ENCODE results near the gene PPIB. TPM values are rescaled to one million over a fixed set of nuclear protein-coding genes. Genes with fewer than 3 reads are reported as not detected.
A peak's percentile ranks its signal among the peaks of the same experiment; 100 is the strongest.
"Not testable (repeated sequence)": the region's sequence is repeated elsewhere in the genome, so short reads cannot be mapped to it uniquely, and the experiment has no call there.

Gene PPIB
- total RNA-seq, 2 experiments from 2014 or later: 277 to 283 TPM

DNA sequence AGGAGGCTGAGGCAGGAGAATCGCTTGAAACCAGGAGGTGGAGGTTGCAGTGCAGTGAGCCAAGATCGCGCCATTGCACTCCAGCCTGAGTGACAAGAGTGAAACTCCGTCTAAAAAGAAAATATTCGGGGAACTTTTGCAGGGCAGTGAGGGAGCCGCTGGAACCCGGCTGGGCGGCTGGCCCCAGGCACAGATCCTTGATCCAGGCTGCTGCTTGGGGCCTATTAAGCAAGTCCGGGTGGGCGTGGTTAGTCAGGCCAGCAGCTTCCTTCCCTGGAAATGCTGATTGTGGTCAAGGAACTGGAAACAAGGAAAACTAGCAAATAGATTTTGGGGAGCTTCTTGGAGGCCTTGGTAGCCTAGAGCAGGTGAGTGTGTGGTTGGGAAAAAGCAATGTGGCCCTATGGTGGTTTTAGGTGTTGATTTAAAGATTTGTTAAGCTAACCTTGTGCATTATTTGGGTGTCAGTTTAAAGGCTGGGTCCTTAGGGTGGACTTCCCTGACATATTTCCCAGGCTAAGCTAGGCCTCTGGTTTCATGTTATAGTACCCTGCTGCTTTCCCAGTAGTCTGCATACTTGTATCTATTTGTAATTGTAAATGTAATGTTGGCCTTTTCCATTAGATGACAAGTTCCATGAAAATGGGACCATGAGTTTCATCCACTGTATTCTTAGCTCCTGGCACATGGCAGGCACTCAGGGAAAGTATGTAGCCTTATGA lies 29.0 kb downstream of the PPIB start:
- no peaks in the 10 kb centered on the region for H3K9me3 Mint-ChIP-seq
- intact Hi-C loops (cut with micrococcal nuclease): no loop called here
- no peak for DNase-seq
- no peaks in the 10 kb centered on the region for H3K4me1 Mint-ChIP-seq (ENCODE audit: low read depth)
- H3K36me3 Mint-ChIP-seq: peaks cover 36% of the 10 kb centered on the region
- no peak overlapping the region for H3K27ac Mint-ChIP-seq
- H3K27me3 Mint-ChIP-seq: no peaks in the 10 kb centered on the region
- ChIA-PET CTCF (no interaction called here), POLR2A (no interaction called here)
- no peak overlapping the region for H3K4me3 Mint-ChIP-seq

DNA sequence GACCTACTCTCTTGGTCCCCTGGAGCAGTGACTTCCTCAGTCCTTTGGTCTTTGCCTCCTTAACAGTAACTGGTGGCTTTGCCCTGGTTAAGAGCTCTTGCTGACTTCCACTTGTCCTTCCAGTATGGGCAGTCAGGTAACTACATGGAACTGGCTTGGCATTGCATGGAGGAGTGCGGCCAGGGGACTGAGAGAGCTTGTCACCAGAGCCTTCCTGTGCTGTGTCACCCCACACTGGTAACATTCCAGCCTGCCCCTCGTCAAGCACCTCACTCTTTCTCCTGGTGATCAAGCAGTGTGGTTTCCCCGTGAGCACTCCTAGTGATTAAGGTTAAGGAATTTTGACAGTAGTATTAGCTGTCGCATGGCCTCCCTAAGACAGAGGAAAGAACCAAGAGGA lies 30.6 kb downstream of the PPIB start:
- Mint-ChIP-seq H3K36me3 (peaks cover 41% of the 10 kb centered on the region), H3K27ac (no peak overlapping the region), H3K4me3 (no peak overlapping the region)

DNA sequence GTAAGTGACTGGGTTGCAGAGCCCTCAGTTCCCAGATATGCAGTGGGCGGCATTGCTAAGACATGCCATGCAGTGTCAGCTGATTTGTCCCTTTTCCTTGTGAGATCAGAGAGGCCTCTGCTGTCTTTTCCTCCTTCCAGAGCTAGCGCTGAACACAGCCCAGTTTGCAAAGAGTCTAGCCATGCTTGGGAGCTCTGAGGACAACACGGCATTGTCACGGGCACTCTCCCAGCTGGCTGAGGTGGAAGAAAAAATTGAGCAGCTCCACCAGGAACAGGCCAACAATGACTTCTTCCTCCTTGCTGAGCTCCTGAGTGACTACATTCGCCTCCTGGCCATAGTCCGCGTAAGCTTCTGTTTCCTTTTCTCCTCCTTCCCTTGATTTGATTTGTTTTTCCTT lies 31.3 kb downstream of the PPIB start:
- H3K9me3 Mint-ChIP-seq: no peaks in the 10 kb centered on the region
- POLR2A ChIA-PET: no interaction called here
- H3K4me1 Mint-ChIP-seq (ENCODE audit: low read depth): no peaks in the 10 kb centered on the region
- CTCF ChIA-PET: interaction anchor here (1.3 to 3.6 kb wide), 2 partner anchors 18 to 22 kb away, joined by 7 to 16 read pairs; no protein-coding TSS in a partner anchor
- no peak overlapping the region for H3K4me3 Mint-ChIP-seq
- DNase-seq: no peak
- H3K27me3 Mint-ChIP-seq: no peaks in the 10 kb centered on the region
- H3K27ac Mint-ChIP-seq: no peak overlapping the region
- intact Hi-C loops (cut with micrococcal nuclease): no loop called here
- peaks cover 38% of the 10 kb centered on the region for H3K36me3 Mint-ChIP-seq

More for the DNA sequence above, 30.6 kb downstream of the PPIB start:
- CTCF ChIA-PET: interaction anchor here (3.6 kb wide), 1 partner anchor 21 kb away, joined by 16 read pairs; no protein-coding TSS in a partner anchor
- no peaks in the 10 kb centered on the region for H3K4me1 Mint-ChIP-seq (ENCODE audit: low read depth)
- no peaks in the 10 kb centered on the region for H3K9me3 Mint-ChIP-seq
- intact Hi-C loops (cut with micrococcal nuclease): no loop called here
- no peak for DNase-seq
- H3K27me3 Mint-ChIP-seq: no peaks in the 10 kb centered on the region
- POLR2A ChIA-PET: no interaction called here

DNA sequence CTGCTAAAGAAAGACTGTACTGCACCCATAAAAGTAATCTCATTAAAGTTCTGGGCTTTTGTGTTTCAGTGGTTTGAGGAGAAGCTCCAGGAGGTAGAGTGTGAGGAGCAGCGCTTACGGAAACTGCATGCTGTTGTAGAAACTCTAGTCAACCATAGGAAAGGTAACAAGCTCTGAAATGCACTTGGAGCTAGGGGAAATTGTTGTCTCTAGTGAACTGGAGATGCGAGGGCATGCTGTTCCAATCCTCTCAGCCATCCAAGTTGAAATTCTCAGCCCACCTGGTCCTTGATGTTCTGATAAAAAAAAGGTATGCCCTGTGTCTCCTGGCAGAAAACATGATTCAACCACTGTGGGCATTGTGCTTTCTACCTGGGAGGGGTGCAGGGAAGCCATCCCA lies 32.7 kb downstream of the PPIB start:
- Mint-ChIP-seq H3K27me3 (no peaks in the 10 kb centered on the region), H3K9me3 (no peaks in the 10 kb centered on the region), H3K27ac (no peak overlapping the region), H3K4me3 (no peak overlapping the region), H3K36me3 (peaks cover 41% of the 10 kb centered on the region), H3K4me1 (ENCODE audit: low read depth) (no peaks in the 10 kb centered on the region)
- POLR2A ChIA-PET: no interaction called here
- intact Hi-C loops (cut with micrococcal nuclease): no loop called here
- no peak for DNase-seq
- CTCF ChIA-PET: interaction anchor here (0.5 to 3.6 kb wide), 2 partner anchors 23 to 773 kb away, joined by 3 to 16 read pairs; no protein-coding TSS in a partner anchor

DNA sequence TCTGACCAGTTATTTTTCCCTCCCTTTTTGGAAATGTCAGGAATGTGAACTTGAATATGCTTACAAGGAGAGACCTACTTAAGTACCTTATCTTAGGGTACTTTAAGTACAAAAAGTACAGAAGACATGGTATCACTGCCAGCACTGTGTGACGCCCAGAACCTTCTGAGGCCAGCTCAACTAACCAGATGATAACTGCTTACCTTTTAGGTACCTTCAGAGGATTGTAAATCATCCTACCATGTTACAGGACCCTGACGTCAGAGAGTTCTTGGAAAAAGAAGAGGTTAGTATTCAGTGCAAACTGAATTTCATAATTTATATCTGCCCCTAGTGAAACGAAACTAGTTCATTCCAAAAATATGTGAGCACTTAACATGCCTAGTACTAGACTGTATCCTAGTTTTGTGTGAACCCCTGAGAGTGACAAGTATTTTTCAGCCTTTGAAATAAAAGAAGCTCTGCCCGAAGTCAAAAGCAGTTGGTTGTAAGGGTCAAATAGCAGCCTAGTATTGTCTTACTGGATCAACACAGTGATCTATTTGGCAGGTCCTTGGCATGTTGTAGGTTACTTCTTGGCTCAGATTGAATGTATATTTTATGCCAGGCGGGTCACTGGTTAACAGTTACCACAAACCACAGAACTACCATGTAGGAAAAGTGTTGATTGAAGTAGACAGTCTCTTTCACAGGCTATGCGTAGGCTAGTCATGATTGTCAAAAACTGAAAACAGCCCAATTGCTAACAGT lies 35.1 kb downstream of the PPIB start:
- Mint-ChIP-seq H3K4me1 (ENCODE audit: low read depth) (no peaks in the 10 kb centered on the region), H3K9me3 (no peaks in the 10 kb centered on the region), H3K27ac (no peak overlapping the region), H3K36me3 (peaks cover 42% of the 10 kb centered on the region), H3K4me3 (no peak overlapping the region), H3K27me3 (no peaks in the 10 kb centered on the region)
- intact Hi-C loops (cut with micrococcal nuclease): no loop called here
- POLR2A ChIA-PET: no interaction called here
- DNase-seq: no peak
- CTCF ChIA-PET: no interaction called here

DNA sequence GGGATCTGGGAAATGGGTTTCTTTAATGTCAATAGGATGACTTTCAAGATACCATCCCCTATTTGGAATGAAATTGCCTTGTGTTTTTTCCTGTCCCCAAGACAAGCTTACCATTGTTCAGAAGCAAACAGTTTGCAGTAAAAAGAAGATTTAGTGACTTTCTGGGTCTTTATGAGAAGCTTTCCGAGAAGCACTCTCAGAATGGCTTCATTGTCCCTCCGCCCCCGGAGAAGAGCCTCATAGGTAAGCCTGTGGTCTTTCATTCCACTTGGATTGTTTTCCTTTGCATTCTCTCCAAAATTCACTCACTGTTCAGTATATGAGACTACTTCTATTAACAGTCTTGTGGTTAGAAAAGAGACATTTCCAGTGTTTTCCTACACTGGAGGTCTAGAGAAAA lies 36.8 kb downstream of the PPIB start:
- Mint-ChIP-seq H3K36me3 (peaks cover 36% of the 10 kb centered on the region), H3K27ac (no peak overlapping the region), H3K27me3 (no peaks in the 10 kb centered on the region), H3K4me3 (no peak overlapping the region), H3K4me1 (ENCODE audit: low read depth) (no peaks in the 10 kb centered on the region), H3K9me3 (no peaks in the 10 kb centered on the region)
- no peak for DNase-seq
- ChIA-PET CTCF (interaction anchor here (1.2 to 1.5 kb wide), 2 partner anchors 23 to 27 kb away, joined by 3 to 6 read pairs; no protein-coding TSS in a partner anchor), POLR2A (no interaction called here)
- intact Hi-C loops (cut with micrococcal nuclease): no loop called here

DNA sequence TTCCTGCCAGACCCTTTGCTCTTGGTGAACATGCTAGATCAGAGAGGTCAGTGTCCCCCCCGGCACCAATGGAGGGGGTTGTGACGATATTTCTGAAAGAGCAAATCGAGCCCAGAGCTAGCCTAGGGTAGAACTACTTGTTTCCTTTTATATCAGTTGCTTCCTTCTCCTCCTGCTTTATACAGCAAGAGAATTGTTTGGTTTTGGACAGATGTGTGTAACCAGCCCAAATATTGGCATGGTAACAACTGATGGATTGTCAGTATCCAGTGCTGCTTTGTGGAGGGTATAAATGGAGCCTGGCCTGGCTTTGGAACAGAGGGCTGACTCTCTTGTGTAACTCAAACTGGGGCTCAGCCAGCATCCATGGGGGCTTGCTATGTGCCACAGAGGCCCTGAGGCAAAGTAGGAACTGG lies 39.9 kb downstream of the PPIB start:
- no peak for DNase-seq
- intact Hi-C loops (cut with micrococcal nuclease): no loop called here
- ChIA-PET POLR2A (no interaction called here), CTCF (no interaction called here)
- Mint-ChIP-seq H3K4me3 (no peak overlapping the region), H3K36me3 (peaks cover 43% of the 10 kb centered on the region), H3K27me3 (no peaks in the 10 kb centered on the region), H3K27ac (no peak overlapping the region), H3K9me3 (no peaks in the 10 kb centered on the region), H3K4me1 (ENCODE audit: low read depth) (no peaks in the 10 kb centered on the region)

DNA sequence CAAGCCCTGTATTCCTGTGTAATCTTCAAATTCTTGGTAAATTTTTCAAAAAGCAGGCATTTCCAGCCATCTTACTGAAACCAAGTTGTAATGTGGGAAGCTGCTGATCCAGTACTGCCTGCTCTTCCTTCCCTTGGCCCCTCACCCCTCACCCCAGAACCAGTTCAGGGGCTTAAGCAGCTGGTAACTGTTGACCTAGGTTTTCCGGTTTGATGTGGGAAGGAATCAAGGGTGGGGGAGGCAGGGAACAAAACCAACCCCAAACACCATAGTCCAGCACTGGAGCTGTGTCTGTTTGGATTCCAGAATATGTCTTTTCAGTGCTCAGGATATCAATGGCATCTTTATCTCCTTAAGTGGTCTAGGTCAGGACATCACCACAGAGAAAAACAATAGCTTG lies 40.4 kb downstream of the PPIB start:
- H3K36me3 Mint-ChIP-seq: peaks cover 41% of the 10 kb centered on the region
- H3K4me1 Mint-ChIP-seq (ENCODE audit: low read depth): no peaks in the 10 kb centered on the region
- DNase-seq: no peak
- H3K27ac Mint-ChIP-seq: no peak overlapping the region
- CTCF ChIA-PET: no interaction called here
- intact Hi-C loops (cut with micrococcal nuclease): no loop called here
- POLR2A ChIA-PET: no interaction called here
- H3K27me3 Mint-ChIP-seq: no peaks in the 10 kb centered on the region
- H3K9me3 Mint-ChIP-seq: no peaks in the 10 kb centered on the region
- no peak overlapping the region for H3K4me3 Mint-ChIP-seq

DNA sequence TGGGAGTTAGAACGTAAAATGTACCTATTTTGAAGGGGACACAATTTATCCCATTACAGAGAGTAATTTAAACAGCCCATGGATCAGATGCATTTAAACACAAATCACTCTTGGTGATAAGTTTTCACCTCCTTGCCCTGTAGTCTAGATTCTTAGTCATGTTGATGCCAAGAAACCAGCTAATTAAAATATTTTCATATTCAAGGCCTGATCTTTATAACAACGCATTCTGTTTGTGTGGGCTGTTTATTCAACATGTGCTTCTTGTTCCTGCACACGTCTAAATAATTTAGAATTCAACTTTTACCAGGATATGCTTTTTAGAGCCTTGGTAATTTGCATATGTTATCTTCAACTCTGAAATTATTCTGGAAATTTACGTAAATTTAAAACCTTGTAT lies 41.2 kb downstream of the PPIB start:
- Mint-ChIP-seq H3K27me3 (no peaks in the 10 kb centered on the region), H3K36me3 (peaks cover 40% of the 10 kb centered on the region), H3K4me1 (ENCODE audit: low read depth) (no peaks in the 10 kb centered on the region), H3K4me3 (no peak overlapping the region), H3K9me3 (no peaks in the 10 kb centered on the region), H3K27ac (no peak overlapping the region)
- CTCF ChIA-PET: interaction anchor here (0.6 to 0.7 kb wide), 2 partner anchors 16 to 31 kb away, joined by 3 to 5 read pairs; no protein-coding TSS in a partner anchor
- intact Hi-C loops (cut with micrococcal nuclease): no loop called here
- POLR2A ChIA-PET: no interaction called here
- no peak for DNase-seq

DNA sequence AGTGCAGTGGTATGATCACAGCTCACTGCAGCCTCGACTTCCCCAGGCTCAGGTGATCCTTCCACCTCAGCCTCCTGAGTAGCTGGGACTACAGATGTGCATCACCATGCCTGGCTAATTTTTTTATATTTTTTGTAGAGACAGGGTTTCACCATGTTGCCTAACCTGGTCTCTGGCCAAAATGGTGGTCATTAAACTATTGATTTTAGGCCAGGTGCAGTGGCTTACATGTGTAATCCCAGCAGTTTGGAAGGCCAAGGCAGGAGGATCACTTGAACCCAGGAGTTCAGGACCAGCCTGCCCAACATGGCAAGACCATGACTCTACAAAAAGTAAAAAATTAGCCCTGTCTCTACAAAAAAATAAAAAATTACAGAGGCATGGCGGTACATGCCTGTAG lies 42.5 kb downstream of the PPIB start:
- POLR2A ChIA-PET; H3K27me3 Mint-ChIP-seq; H3K4me1 Mint-ChIP-seq (ENCODE audit: low read depth); DNase-seq; H3K9me3 Mint-ChIP-seq; intact Hi-C loops (cut with micrococcal nuclease); H3K27ac Mint-ChIP-seq; H3K4me3 Mint-ChIP-seq: not testable (repeated sequence)
- H3K36me3 Mint-ChIP-seq: peaks cover 36% of the 10 kb centered on the region
- CTCF ChIA-PET: interaction anchor here (3.3 kb wide), 1 partner anchor 33 kb away, joined by 12 read pairs; no protein-coding TSS in a partner anchor

DNA sequence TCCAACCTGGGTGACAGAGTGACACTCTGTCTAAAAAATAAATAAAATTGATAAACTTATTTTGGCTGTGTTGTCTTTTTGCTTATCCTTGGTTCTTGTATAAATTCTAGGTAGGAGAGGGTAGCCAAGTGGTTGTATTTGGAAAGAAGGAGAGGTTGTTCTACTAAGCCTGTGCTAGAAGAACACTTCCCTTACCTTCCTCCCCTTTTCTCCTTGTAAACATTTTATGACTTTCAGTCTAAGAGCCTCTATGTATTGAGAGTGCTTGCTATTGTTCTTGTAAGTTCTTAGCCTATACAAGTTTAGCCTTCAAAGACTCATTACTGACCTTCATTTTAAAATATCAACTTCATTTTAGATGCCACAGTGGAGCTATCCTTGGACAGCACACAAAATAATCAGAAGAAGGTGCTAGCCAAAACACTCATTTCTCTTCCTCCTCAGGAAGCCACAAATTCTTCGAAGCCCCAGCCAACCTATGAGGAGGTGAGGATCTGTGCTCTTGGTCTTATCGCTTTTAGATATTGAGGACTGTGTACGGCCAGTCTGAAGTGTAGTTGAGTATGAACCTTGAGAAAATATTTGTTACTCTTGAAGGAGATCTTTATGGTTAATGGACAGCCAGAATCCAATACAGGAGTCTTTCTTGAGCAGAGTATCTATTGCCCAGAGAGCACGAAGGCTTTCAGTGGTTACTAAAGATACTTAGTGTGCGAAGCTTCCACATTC lies 44.9 kb downstream of the PPIB start:
- no peak overlapping the region for H3K4me3 Mint-ChIP-seq
- DNase-seq: no peak
- H3K9me3 Mint-ChIP-seq: no peaks in the 10 kb centered on the region
- peaks cover 46% of the 10 kb centered on the region for H3K36me3 Mint-ChIP-seq
- no peak overlapping the region for H3K27ac Mint-ChIP-seq
- no peaks in the 10 kb centered on the region for H3K27me3 Mint-ChIP-seq
- intact Hi-C loops (cut with micrococcal nuclease): no loop called here
- POLR2A ChIA-PET: no interaction called here
- peaks cover 3% of the 10 kb centered on the region for H3K4me1 Mint-ChIP-seq (ENCODE audit: low read depth)
- CTCF ChIA-PET: interaction anchor here (1.1 to 3.3 kb wide), 2 partner anchors 36 to 50 kb away, joined by 3 to 12 read pairs; no protein-coding TSS in a partner anchor

DNA sequence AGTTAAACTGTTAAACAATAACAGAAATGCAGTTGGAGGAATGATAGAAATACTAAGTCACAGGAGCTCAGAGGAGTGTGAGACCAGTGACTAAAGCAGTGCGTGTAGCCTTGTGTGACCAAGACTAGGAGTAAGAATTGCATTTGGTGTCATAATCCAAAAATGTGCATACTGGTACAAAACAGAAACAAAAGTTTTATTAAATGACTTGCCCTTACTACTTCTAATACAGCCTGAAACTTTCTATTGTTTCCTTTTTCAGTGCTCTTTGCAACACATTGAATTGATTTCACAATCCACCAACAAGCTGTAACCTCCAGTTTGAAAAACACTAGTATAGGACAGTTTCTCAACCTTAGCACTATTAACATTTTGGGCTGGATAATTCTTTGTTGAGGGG lies 49.9 kb downstream of the PPIB start:
- peak overlapping the region; percentile 76 for H3K27ac Mint-ChIP-seq
- POLR2A ChIA-PET: interaction anchor here (2.1 kb wide), 1 partner anchor 50 kb away, joined by 7 read pairs; the partner anchor contains the start of gene PPIB
- intact Hi-C loops (cut with micrococcal nuclease): loop anchor here (5.0 kb wide), 1 partner anchor 39 kb away; the partner anchor contains the start of gene SNX22
- H3K36me3 Mint-ChIP-seq: peaks cover 31% of the 10 kb centered on the region
- no peaks in the 10 kb centered on the region for H3K9me3 Mint-ChIP-seq
- no peak overlapping the region for H3K4me3 Mint-ChIP-seq
- peak; percentile 28 for DNase-seq
- CTCF ChIA-PET: interaction anchor here (0.8 kb wide), 1 partner anchor 12 kb away, joined by 3 read pairs; no protein-coding TSS in a partner anchor
- no peaks in the 10 kb centered on the region for H3K27me3 Mint-ChIP-seq
- peaks cover 38% of the 10 kb centered on the region for H3K4me1 Mint-ChIP-seq (ENCODE audit: low read depth)

Measured in activated CD4-positive, alpha-beta memory T cell treated with anti-CD3 and anti-CD28 coated beads for 36 hours (primary cell).